ENCODE measurements around the gene RTEL1.
A peak's percentile ranks its signal among the peaks of the same experiment; 100 is the strongest.
"Not testable (repeated sequence)": the region's sequence is repeated elsewhere in the genome, so short reads cannot be mapped to it uniquely, and the experiment has no call there.

RTEL1 gene

GRCh38 chr20:63627129-63627750 lies 30.9 kb upstream of the RTEL1 start:
- peak; percentile 89 to 90 for DNase-seq (ENCODE audit: low read depth in 2 of 2)

- no peak for DNase-seq (ENCODE audit: low read depth in 2 of 2)
These were observed 30.3 kb upstream of the RTEL1 start for GRCh38 chr20:63627751-63628245.

- DNase-seq (ENCODE audit: low read depth in 2 of 2): peak in 1 of 2 donors; percentile 68
These were observed 29.7 kb upstream of the RTEL1 start for GRCh38 chr20:63628246-63628975.

- DNase-seq (ENCODE audit: low read depth in 2 of 2): not testable (repeated sequence)
These were observed 27.2 kb upstream of the RTEL1 start for GRCh38 chr20:63630956-63631355.

GRCh38 chr20:63631426-63631825 lies 26.7 kb upstream of the RTEL1 start:
- DNase-seq (ENCODE audit: low read depth in 2 of 2): not testable (repeated sequence)

GRCh38 chr20:63633732-63634131 lies 24.4 kb upstream of the RTEL1 start:
- no peak for DNase-seq (ENCODE audit: low read depth in 2 of 2)

GRCh38 chr20:63635431-63636141 lies 22.5 kb upstream of the RTEL1 start:
- peak; percentile 56 to 70 for DNase-seq (ENCODE audit: low read depth in 2 of 2)

GRCh38 chr20:63636752-63637628 lies 21.1 kb upstream of the RTEL1 start:
- no peak for DNase-seq (ENCODE audit: low read depth in 2 of 2)

- peak in 1 of 2 donors; percentile 54 for DNase-seq (ENCODE audit: low read depth in 2 of 2)
These were observed 18.8 kb upstream of the RTEL1 start for GRCh38 chr20:63639093-63639975.

- no peak for DNase-seq (ENCODE audit: low read depth in 2 of 2)
These were observed 18.0 kb upstream of the RTEL1 start for GRCh38 chr20:63640086-63640485.

- not testable (repeated sequence) for DNase-seq (ENCODE audit: low read depth in 2 of 2)
These were observed 17.4 kb upstream of the RTEL1 start for GRCh38 chr20:63640686-63641085.

- no peak for DNase-seq (ENCODE audit: low read depth in 2 of 2)
These were observed 16.8 kb upstream of the RTEL1 start for GRCh38 chr20:63641146-63641791.

- peak; percentile 96 to 99 for DNase-seq (ENCODE audit: low read depth in 2 of 2)
These were observed 16.2 kb upstream of the RTEL1 start for GRCh38 chr20:63641792-63642523.

- DNase-seq (ENCODE audit: low read depth in 2 of 2): no peak
These were observed 15.4 kb upstream of the RTEL1 start for GRCh38 chr20:63642527-63643247.

GRCh38 chr20:63643499-63643898 lies 14.6 kb upstream of the RTEL1 start:
- DNase-seq (ENCODE audit: low read depth in 2 of 2): no peak

GRCh38 chr20:63643946-63644345 lies 14.2 kb upstream of the RTEL1 start:
- no peak for DNase-seq (ENCODE audit: low read depth in 2 of 2)

- DNase-seq (ENCODE audit: low read depth in 2 of 2): no peak
These were observed 12.9 kb upstream of the RTEL1 start for GRCh38 chr20:63645218-63645617.

- no peak for DNase-seq (ENCODE audit: low read depth in 2 of 2)
These were observed 9.9 kb upstream of the RTEL1 start for GRCh38 chr20:63648190-63648589.

Measured in stimulated activated CD4-positive, alpha-beta T cell treated with anti-CD3 and anti-CD28 coated beads, Interleukin-15, amount 100 ng/mL, for 48 hours (primary cell).